Measurements from ENCODE around the gene LTBP1. TPM values are rescaled to one million over a fixed set of nuclear protein-coding genes. Genes with fewer than 3 reads are reported as not detected.

LTBP1 gene
- total RNA-seq, 1 experiment from 2014 or later = 119 TPM

GRCh38 chr2:33266467-33266866, 319.7 kb downstream of the LTBP1 start:
- intact Hi-C loops (cut with micrococcal nuclease) = no loop called here
- no peak overlapping the region for H3K4me3 Mint-ChIP-seq (ENCODE audit: unreplicated experiment)
- BruUV-seq (replicated peaks) = no TSS peak
- TF ChIP-seq, protein P1, sequence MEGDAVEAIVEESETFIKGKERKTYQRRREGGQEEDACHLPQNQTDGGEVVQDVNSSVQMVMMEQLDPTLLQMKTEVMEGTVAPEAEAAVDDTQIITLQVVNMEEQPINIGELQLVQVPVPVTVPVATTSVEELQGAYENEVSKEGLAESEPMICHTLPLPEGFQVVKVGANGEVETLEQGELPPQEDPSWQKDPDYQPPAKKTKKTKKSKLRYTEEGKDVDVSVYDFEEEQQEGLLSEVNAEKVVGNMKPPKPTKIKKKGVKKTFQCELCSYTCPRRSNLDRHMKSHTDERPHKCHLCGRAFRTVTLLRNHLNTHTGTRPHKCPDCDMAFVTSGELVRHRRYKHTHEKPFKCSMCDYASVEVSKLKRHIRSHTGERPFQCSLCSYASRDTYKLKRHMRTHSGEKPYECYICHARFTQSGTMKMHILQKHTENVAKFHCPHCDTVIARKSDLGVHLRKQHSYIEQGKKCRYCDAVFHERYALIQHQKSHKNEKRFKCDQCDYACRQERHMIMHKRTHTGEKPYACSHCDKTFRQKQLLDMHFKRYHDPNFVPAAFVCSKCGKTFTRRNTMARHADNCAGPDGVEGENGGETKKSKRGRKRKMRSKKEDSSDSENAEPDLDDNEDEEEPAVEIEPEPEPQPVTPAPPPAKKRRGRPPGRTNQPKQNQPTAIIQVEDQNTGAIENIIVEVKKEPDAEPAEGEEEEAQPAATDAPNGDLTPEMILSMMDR (IDR thresholded peaks at IDR 0.05; ENCODE audit: unreplicated experiment) = no peak
- H3K27ac Mint-ChIP-seq (ENCODE audit: low read depth, unreplicated experiment) = no peak overlapping the region
- ChIA-PET CTCF (interaction anchor here (0.6 to 4.8 kb wide), 4 partner anchors 17 to 482 kb away, joined by 3 to 55 read pairs (median 4); no protein-coding TSS in a partner anchor), POLR2A (interaction anchor here (1.3 kb wide), 1 partner anchor 29 kb away, joined by 3 read pairs; no protein-coding TSS in a partner anchor)
- no peaks in the 10 kb centered on the region for H3K27me3 Mint-ChIP-seq (ENCODE audit: insufficient read depth, unreplicated experiment)
- peaks cover 6% of the 10 kb centered on the region for H3K4me1 Mint-ChIP-seq (ENCODE audit: insufficient read depth, unreplicated experiment)
- DNase-seq (ENCODE audit: unreplicated experiment) = no peak
- H3K36me3 Mint-ChIP-seq (ENCODE audit: insufficient read depth, unreplicated experiment) = peaks cover 43% of the 10 kb centered on the region
- H3K9me3 Mint-ChIP-seq (ENCODE audit: unreplicated experiment) = no peaks in the 10 kb centered on the region

GRCh38 chr2:33267043-33267442, 320.3 kb downstream of the LTBP1 start:
- BruUV-seq (replicated peaks) = no TSS peak
- Mint-ChIP-seq H3K4me1 (ENCODE audit: insufficient read depth, unreplicated experiment) (peaks cover 6% of the 10 kb centered on the region), H3K4me3 (ENCODE audit: unreplicated experiment) (no peak overlapping the region), H3K27me3 (ENCODE audit: insufficient read depth, unreplicated experiment) (no peaks in the 10 kb centered on the region), H3K9me3 (ENCODE audit: unreplicated experiment) (no peaks in the 10 kb centered on the region), H3K27ac (ENCODE audit: low read depth, unreplicated experiment) (no peak overlapping the region), H3K36me3 (ENCODE audit: insufficient read depth, unreplicated experiment) (peaks cover 43% of the 10 kb centered on the region)
- ChIA-PET CTCF (interaction anchor here (0.6 to 4.8 kb wide), 9 partner anchors 13 to 494 kb away, joined by 3 to 55 read pairs (median 4); no protein-coding TSS in a partner anchor), POLR2A (interaction anchor here (0.6 to 1.1 kb wide), 3 partner anchors 174 to 200 kb away, joined by 3 read pairs; no protein-coding TSS in a partner anchor)
- intact Hi-C loops (cut with micrococcal nuclease) = no loop called here
- TF ChIP-seq, protein P1 (IDR thresholded peaks at IDR 0.05; ENCODE audit: unreplicated experiment) = no peak
- no peak for DNase-seq (ENCODE audit: unreplicated experiment)

DNA sequence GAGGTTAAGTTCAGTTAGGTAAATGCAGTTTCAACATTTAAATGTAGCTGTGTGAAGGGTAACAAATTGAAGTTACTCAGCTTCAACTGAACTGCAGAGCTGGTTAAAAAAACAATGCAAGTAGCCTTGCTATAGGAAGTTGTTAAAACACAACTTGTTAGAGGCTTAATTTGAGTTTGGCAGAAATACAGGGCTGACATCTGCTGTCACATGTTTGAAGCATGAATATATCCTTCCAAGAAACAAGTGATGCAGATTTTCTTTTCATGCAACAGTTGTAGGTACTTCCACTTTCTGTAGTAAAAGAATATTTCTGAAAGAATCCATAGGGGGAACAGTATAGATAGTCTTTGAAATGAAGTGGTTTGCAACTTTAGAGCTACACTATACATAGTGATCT, 321.0 kb downstream of the LTBP1 start:
- CTCF ChIA-PET = interaction anchor here (0.6 to 4.8 kb wide), 14 partner anchors 14 to 494 kb away, joined by 3 to 55 read pairs (median 4); no protein-coding TSS in a partner anchor
- TF ChIP-seq, protein P1 (IDR thresholded peaks at IDR 0.05; ENCODE audit: unreplicated experiment) = no peak
- no peak overlapping the region for H3K4me3 Mint-ChIP-seq (ENCODE audit: unreplicated experiment)

GRCh38 chr2:33268246-33268831, 321.6 kb downstream of the LTBP1 start:
- no TSS peak for BruUV-seq (replicated peaks)
- Mint-ChIP-seq H3K27me3 (ENCODE audit: insufficient read depth, unreplicated experiment) (no peaks in the 10 kb centered on the region), H3K9me3 (ENCODE audit: unreplicated experiment) (no peaks in the 10 kb centered on the region), H3K27ac (ENCODE audit: low read depth, unreplicated experiment) (peak overlapping the region; percentile 61), H3K4me1 (ENCODE audit: insufficient read depth, unreplicated experiment) (peaks cover 6% of the 10 kb centered on the region), H3K36me3 (ENCODE audit: insufficient read depth, unreplicated experiment) (peaks cover 31% of the 10 kb centered on the region), H3K4me3 (ENCODE audit: unreplicated experiment) (no peak overlapping the region)
- intact Hi-C loops (cut with micrococcal nuclease) = no loop called here
- TF ChIP-seq, protein P1 (IDR thresholded peaks at IDR 0.05; ENCODE audit: unreplicated experiment) = no peak
- ChIA-PET CTCF (interaction anchor here (0.6 to 4.8 kb wide), 12 partner anchors 13 to 495 kb away, joined by 3 to 55 read pairs (median 4); no protein-coding TSS in a partner anchor), POLR2A (interaction anchor here (0.8 to 1.7 kb wide), 4 partner anchors 53 to 201 kb away, joined by 3 read pairs; no protein-coding TSS in a partner anchor)
- DNase-seq (ENCODE audit: unreplicated experiment) = no peak

More for the DNA sequence above, 321.0 kb downstream of the LTBP1 start:
- peaks cover 6% of the 10 kb centered on the region for H3K4me1 Mint-ChIP-seq (ENCODE audit: insufficient read depth, unreplicated experiment)
- intact Hi-C loops (cut with micrococcal nuclease) = no loop called here
- POLR2A ChIA-PET = interaction anchor here (0.6 to 1.7 kb wide), 6 partner anchors 52 to 200 kb away, joined by 3 read pairs; no protein-coding TSS in a partner anchor
- H3K36me3 Mint-ChIP-seq (ENCODE audit: insufficient read depth, unreplicated experiment) = peaks cover 37% of the 10 kb centered on the region
- BruUV-seq (replicated peaks) = no TSS peak
- H3K9me3 Mint-ChIP-seq (ENCODE audit: unreplicated experiment) = no peaks in the 10 kb centered on the region
- DNase-seq (ENCODE audit: unreplicated experiment) = no peak
- H3K27me3 Mint-ChIP-seq (ENCODE audit: insufficient read depth, unreplicated experiment) = no peaks in the 10 kb centered on the region
- no peak overlapping the region for H3K27ac Mint-ChIP-seq (ENCODE audit: low read depth, unreplicated experiment)

All from MCF 10A (cell line).